ENCODE results near the gene SAMMSON.

The SAMMSON gene

GRCh38 chr3:69999140-70000027 is at the start of gene SAMMSON:
SAMMSON (plus strand) TSS chr3:69999733.
- FAIRE-seq = no peak

DNA sequence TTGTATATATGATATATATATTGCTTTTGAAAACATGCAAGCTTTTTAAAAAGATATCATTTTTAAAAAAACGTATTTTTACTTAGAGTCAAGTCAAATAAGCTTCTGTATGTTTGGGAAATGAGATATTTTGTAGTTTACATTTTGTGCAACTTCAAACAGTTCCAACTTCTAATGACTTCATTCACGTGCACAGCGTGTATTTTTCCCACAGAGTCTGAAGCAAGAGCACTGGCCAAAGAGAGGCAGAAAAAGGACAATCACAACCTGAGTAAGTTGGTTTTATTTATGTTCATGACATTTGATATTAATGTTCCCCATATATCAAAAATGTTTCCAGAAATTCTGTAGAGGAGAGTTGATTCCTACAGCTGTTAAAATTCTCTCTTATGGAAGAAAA is 47.9 kb upstream of the SAMMSON start:
- FAIRE-seq = no peak

DNA sequence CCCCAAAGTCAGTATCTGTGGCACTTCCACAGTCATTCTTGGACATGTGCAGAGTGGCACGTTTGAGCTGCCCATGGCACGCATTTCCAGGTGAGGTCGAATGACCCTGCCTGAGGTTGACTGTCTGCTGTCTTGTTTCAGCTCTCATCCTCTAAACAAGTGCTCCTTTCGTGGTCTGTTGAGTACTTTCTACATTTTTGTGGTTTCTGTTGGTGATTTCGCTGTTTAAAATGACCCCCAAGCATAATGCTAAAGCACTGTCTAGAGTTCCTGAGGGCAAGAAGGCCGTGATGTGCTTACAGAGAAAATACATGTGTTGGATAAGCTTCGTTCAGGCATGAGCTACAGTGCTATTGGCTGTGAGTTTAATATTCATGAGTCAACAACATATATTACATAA is 40.0 kb upstream of the SAMMSON start:
- FAIRE-seq = no peak

DNA sequence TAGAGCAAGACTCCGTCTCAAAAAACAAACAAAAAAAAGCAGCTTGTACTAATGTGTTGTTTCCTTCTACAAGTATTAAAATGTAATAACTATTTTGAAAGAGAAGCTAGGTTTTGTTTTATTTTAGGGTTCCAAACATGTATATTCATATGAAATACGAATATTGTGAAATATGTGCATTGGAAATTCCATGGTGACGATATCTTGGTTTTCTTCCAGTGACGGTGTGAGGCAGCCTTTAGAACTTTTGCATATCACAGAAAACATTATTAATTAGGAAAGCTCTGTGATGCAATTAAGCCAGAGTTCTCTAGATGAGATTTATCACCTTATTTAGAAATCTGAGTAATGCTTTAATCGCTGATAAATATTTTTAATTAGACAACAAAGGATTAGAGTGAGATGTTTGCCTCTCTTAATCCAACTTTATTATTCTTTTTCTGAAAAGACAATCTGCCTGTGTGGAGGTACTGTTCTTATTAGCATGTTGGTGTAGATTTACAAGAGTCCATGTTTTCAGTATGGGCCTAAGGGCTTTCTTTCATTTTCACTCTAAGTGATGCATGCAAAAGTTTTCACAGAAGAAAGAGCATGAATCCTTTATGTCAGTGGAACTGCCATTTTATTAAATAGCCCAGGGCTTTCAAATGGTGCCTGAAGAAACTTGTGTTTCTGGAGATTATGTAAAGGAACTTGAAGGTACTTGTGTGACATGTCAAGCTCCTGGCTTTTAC is 37.7 kb upstream of the SAMMSON start:
- no peak for FAIRE-seq

DNA sequence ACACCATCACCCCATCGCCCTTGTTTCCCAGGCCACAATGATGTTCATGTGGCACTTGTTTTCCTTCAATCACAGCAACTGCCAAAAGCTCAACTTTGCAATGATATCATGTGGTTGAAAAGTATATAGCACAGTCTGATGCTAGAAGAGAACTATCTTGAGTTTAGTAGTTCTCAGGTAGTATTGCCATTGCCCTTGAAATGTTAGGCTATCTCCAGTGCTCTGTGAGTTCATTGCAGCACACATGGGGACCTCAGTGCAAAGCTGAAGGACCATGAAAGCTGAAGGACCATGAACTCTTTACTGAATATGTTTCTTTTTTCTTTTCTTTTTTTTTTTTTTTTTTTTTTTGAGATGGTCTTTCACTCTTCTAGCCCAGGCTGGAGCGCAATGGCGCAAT is 35.9 kb upstream of the SAMMSON start:
- FAIRE-seq = no peak

DNA sequence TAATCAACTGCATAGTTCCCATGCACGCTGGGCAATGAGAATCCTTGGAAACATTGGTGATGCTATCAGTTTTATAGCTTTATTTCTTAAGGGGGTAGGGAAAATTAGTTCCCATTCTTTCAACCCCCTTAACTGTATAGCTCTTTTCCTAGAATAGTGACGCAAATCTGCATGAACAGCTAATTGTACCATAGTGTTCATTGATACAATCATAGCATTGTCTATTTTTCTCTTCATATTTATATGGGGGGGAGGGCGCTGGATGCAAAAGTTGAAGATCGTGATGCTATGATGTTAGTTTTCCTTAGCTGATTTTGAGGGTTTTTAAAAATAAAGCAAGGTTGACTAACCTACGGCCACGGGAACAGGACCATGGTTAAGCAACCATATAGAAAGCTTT is 32.4 kb upstream of the SAMMSON start:
- FAIRE-seq = no peak

DNA sequence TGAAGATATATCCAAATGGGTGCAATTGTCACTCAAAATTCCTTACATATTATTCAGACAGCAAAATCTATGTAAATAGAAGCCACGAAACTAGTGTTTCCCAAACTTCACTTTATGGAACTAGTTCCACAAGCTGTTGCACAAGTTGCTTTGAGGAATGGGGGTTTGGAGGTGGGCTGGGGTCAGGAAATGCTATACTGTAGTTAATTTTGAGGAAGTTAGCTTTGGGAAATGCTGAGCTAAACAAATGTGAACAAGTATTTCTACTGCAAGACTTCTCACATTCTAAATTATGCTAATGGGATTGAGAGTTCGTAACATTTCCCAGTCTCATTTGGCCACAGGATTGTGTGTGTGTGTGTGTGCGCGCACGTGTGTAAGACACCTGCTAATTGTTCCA is 28.7 kb upstream of the SAMMSON start:
- no peak for FAIRE-seq

- no peak for FAIRE-seq
These were observed 26.9 kb upstream of the SAMMSON start for GRCh38 chr3:69972672-69973071.

- FAIRE-seq = no peak
These were observed 23.5 kb upstream of the SAMMSON start for GRCh38 chr3:69976021-69976420.

- FAIRE-seq = no peak
These were observed 15.8 kb upstream of the SAMMSON start for GRCh38 chr3:69983546-69984265.

DNA sequence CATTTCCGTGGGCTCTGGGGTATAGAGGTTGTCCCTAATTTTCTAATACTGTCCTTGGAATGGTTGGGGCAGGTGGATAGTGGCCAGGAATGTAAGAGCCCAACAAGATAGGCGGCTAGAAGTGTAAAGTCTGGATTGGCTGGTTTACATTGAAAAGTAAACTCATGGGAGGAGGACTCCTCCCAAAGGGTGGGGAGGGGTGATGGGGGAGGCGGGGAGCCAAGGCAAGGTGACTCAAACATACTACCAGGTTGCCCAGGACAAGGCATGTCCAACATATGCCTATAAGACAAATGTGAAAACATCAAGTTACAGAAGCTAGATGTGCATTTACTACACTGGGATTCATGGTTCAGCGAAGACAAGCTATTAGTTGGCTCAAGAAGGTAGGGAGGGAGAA is 14.3 kb upstream of the SAMMSON start:
- FAIRE-seq = no peak

DNA sequence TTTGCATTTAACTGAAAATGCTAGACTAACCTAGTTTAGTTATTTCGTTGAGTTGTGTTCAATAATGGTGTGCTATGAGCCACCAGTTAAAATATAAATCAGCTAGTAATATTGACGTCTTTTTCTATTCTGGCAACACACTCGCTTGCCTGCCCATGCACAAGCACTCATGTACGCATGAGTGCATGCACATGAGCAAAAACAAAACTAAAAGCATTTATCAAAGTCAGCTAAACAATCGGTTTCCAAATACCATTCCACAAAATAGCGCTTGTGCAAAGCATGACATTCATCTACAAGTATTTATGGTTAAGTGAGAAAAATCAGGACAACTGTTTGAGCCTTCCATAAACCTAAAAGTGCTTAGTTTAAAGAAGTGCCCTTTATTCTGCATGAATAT is 13.1 kb upstream of the SAMMSON start:
- no peak for FAIRE-seq

DNA sequence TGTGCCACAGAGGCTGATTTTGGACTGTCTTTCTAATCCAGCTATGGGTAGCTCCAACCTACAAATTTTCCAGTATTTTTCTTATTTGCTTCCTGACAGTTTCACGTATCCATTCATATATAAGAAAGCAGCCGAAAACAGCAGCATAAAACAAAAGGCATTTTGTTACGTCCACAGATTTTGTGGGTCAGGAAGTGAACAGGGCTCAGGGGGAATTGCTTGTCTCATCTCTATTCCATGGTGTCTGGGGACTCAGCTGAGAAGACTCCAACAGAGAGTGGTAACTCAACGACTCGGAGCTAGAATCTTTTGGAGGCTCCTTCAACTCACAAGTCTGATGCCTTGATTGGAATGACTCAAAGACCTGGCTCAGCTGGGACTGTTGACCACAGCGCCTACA is 11.7 kb upstream of the SAMMSON start:
- no peak for FAIRE-seq

GRCh38 chr3:69993757-69994156 is 5.8 kb upstream of the SAMMSON start:
- FAIRE-seq = no peak

- FAIRE-seq = no peak
These were observed 4.6 kb upstream of the SAMMSON start for GRCh38 chr3:69994919-69995318.

GRCh38 chr3:69997631-69998307 is 1.8 kb upstream of the SAMMSON start:
- FAIRE-seq = no peak

DNA sequence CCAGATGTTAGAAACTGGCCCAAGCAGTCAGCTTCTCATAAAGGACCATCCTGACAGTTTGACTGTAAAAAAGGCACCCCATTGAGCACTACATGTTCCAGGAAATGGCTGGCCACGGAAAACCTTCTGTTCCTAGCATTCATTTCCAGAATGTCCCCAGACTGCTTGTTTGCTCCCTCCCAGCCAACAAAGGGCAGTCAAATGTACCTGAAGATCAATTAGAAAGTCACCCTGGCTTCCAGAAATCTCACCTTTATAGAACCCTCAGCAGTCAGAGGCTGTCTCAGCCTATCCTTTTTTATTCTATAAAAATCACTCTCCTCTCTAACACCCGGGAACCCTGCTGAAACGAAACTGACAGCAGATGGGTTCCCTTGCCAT is 784 bp upstream of the SAMMSON start:
- FAIRE-seq = no peak

DNA sequence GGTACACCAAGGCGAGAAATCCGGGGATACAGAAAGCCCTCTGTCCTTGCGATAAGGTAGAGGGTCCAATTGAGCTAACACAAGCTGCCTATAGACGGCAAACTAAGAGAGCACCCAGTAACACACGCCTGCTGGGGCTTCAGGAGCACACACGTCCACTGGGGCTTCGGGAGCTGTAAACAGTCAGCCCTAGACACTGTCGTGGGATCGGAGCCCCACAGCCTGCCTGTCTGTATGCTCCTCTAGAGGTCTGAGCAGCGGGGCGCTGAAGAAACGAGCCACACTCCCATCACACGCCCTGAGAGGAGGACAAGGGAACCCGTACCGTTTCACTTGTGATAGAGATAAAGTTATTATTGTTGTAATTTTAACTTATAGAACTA is 486 bp downstream of the SAMMSON start:
- FAIRE-seq = no peak

- no peak for FAIRE-seq
These were observed 1.1 kb downstream of the SAMMSON start for GRCh38 chr3:70000563-70001081.

- no peak for FAIRE-seq
These were observed 3.6 kb downstream of the SAMMSON start for GRCh38 chr3:70003119-70003518.

DNA sequence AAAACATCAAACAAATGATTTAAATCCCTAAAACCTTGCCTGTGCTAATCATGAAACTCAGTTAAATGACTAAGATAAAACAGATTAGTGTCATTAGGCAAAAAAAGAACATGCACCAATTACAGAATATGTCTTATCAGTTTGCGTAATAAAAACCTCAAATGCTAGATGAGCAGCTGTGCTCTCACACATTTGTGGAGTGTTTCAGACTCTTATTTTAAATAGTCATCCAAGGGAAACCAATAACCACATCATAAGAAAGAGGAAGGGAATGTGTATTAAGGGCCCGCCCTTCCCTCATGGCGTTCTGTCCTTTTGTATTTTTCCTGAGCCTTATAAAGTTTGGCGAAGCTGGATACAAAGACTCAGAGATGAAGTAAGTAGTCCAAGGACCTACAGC is 6.6 kb downstream of the SAMMSON start:
- FAIRE-seq = no peak

- no peak for FAIRE-seq
These were observed 10.8 kb downstream of the SAMMSON start for GRCh38 chr3:70010346-70010745.

DNA sequence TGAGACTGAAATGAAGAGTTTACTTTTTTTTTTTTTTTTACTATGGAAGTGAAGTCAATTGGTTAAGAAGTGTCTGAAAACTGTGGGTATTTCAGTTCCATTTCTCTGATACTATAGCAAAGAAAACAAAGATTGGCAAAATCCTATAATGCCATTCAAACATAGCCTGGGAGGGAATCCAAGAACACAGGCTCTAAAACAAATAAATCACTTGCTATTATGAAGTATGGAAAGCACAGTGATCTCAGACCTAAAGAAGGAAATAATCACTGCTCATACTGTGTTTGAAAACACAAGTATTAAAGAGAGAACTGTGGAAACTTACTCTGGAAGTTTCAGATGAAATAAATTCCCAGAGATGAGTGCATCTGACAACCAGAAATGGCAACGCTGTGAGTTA is 12.0 kb downstream of the SAMMSON start:
- no peak for FAIRE-seq
